Measurements from ENCODE around the gene CCDC3.

CCDC3 gene

DNA sequence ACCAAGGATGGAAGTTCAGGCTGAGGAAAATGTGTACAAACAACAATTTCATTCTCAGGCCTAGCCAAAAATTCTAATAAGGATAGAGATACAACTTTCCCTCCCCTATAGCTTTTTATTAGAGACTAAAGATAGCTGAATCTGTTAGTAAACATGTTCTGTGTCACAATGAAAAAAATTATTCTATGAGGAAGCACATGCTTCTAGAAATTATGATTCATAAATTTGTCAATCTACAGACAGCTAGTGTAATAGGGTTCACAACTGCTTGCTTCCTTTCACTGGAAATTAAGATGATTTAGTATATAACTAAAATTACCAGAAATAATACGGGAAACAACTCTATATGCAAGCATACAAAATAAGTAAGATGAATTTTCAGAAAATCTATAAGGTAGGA, 56.6 kb downstream of the CCDC3 start:
- no peaks in the 10 kb centered on the region for H3K36me3 ChIP-seq (ENCODE audit: control insufficient read depth, insufficient read depth, low read length)

DNA sequence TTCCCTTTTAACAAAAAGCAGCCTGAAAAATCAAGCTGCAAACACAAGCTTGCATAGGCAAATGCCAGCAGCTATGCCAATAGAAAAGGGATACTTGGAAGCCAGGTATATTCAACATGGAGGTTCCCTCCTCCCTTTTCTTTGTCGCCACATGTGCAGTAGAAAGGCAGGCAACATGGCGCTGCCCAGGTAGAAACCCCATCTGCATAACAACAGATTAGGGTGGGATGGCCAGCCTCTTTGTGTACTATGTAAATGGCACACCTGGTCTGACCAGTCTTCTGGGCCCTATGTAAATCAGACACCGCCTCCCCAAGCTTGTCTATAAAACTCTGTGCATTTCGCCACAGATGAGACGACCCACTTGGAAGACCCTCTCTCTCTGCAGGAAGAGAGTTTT, 58.1 kb downstream of the CCDC3 start:
- no peaks in the 10 kb centered on the region for H3K36me3 ChIP-seq (ENCODE audit: control insufficient read depth, insufficient read depth, low read length)
- TF ChIP-seq, protein P1, sequence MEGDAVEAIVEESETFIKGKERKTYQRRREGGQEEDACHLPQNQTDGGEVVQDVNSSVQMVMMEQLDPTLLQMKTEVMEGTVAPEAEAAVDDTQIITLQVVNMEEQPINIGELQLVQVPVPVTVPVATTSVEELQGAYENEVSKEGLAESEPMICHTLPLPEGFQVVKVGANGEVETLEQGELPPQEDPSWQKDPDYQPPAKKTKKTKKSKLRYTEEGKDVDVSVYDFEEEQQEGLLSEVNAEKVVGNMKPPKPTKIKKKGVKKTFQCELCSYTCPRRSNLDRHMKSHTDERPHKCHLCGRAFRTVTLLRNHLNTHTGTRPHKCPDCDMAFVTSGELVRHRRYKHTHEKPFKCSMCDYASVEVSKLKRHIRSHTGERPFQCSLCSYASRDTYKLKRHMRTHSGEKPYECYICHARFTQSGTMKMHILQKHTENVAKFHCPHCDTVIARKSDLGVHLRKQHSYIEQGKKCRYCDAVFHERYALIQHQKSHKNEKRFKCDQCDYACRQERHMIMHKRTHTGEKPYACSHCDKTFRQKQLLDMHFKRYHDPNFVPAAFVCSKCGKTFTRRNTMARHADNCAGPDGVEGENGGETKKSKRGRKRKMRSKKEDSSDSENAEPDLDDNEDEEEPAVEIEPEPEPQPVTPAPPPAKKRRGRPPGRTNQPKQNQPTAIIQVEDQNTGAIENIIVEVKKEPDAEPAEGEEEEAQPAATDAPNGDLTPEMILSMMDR (IDR thresholded peaks at IDR 0.05; ENCODE audit: insufficient read depth, low read length, poor library complexity, severe bottlenecking) = no peak
- no peak overlapping the region for H3K4me3 ChIP-seq (replicated peaks; ENCODE audit: low read depth, low read length)
- no peaks in the 10 kb centered on the region for H3K27me3 ChIP-seq (replicated peaks; ENCODE audit: control insufficient read depth, insufficient read depth, low read length)
- no peak for DNase-seq (ENCODE audit: extremely low read depth, insufficient read length)

More for the DNA sequence above, 56.6 kb downstream of the CCDC3 start:
- no peaks in the 10 kb centered on the region for H3K27me3 ChIP-seq (replicated peaks; ENCODE audit: control insufficient read depth, insufficient read depth, low read length)
- no peak for DNase-seq (ENCODE audit: extremely low read depth, insufficient read length)
- TF ChIP-seq, protein P1 (IDR thresholded peaks at IDR 0.05; ENCODE audit: insufficient read depth, low read length, poor library complexity, severe bottlenecking) = no peak
- H3K4me3 ChIP-seq (replicated peaks; ENCODE audit: low read depth, low read length) = no peak overlapping the region

DNA sequence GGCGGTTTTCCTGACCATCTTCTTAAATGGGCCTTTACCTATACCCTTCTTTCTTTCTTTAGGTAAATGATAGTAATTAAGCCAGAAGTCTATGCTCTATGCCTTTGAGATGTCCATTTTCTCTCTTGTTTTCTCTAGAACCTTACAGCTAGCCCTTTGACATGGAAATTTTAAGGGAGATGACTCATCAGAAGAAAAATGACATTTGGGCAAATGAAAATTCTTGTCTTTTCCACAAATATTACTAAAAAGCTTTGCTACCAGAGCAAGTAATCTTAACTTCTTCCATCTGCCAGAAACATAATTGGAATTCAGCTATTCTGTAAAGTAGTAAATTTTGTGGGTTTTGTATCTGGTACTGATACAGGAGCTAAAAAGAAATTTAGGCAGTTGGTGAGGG, 59.5 kb downstream of the CCDC3 start:
- H3K4me3 ChIP-seq (replicated peaks; ENCODE audit: low read depth, low read length) = no peak overlapping the region
- DNase-seq (ENCODE audit: extremely low read depth, insufficient read length) = no peak
- H3K36me3 ChIP-seq (ENCODE audit: control insufficient read depth, insufficient read depth, low read length) = no peaks in the 10 kb centered on the region
- TF ChIP-seq, protein P1 (IDR thresholded peaks at IDR 0.05; ENCODE audit: insufficient read depth, low read length, poor library complexity, severe bottlenecking) = no peak
- H3K27me3 ChIP-seq (replicated peaks; ENCODE audit: control insufficient read depth, insufficient read depth, low read length) = no peaks in the 10 kb centered on the region

DNA sequence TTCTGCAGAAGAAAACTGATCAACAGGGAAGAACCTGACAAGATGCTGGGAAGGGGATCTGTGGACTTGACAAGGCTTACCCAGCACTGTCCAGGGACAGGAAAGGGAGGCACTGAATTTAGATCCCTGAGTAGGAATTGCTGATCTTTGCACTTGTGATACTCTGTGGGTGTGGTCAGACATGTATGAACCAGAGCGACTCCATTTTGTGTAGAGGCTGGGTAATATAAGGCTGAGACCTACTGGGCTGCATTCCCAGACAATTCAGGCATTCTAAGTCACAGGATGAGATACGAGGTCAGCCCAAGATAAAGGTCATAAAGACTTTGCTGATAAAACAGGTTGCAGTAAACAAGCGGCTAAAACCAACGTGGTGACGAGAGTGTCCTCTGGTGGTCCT, 60.7 kb downstream of the CCDC3 start:
- no peak for DNase-seq (ENCODE audit: extremely low read depth, insufficient read length)
- no peak overlapping the region for H3K4me3 ChIP-seq (replicated peaks; ENCODE audit: low read depth, low read length)
- TF ChIP-seq, protein P1 (IDR thresholded peaks at IDR 0.05; ENCODE audit: insufficient read depth, low read length, poor library complexity, severe bottlenecking) = no peak
- H3K36me3 ChIP-seq (ENCODE audit: control insufficient read depth, insufficient read depth, low read length) = no peaks in the 10 kb centered on the region
- H3K27me3 ChIP-seq (replicated peaks; ENCODE audit: control insufficient read depth, insufficient read depth, low read length) = no peaks in the 10 kb centered on the region

DNA sequence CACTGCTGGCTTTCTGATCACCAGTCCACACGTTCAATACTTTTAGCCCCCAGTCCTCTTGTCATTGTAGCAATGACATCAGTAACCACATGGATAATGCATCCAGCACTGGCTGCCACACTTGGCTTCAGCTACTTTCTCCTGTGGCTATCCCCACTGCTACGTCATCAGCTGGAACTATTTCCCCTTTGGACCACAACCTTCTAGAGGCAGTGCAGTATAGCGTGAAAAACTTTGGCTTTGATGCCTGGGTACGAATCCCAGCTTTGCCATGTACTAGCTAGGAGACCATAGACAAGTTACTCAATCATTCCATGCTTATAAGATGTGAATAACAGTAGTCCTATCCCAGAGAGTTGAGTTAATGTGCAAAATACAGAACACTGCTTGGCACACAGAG, 63.2 kb downstream of the CCDC3 start:
- no peak for DNase-seq (ENCODE audit: extremely low read depth, insufficient read length)
- Histone ChIP-seq H3K27me3 (replicated peaks; ENCODE audit: control insufficient read depth, insufficient read depth, low read length) (no peaks in the 10 kb centered on the region; the same call in 1 of the 2 replicates), H3K36me3 (ENCODE audit: control insufficient read depth, insufficient read depth, low read length) (no peaks in the 10 kb centered on the region), H3K4me3 (replicated peaks; ENCODE audit: low read depth, low read length) (no peak overlapping the region)
- TF ChIP-seq, protein P1 (IDR thresholded peaks at IDR 0.05; ENCODE audit: insufficient read depth, low read length, poor library complexity, severe bottlenecking) = no peak

DNA sequence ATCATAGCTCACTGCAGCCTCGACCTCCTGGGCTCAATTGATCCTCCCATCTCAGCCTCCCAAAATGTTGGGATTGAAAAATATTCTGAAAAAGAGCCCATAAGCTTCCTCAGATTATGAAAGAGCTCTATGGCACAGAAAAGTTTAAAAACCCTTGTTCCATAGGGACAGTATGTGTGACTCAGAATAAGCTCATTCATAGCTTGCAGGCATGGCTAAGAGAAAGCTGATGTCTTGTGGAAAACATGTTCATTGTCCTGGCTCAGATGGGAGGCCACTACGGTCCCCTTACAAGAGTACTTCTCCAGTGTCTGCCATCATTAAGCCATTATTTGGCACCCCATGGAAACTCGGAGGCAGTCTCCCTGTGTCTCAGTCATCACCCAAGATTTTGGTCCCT, 64.0 kb downstream of the CCDC3 start:
- no peak overlapping the region for H3K4me3 ChIP-seq (replicated peaks; ENCODE audit: low read depth, low read length)
- DNase-seq (ENCODE audit: extremely low read depth, insufficient read length) = no peak
- no peaks in the 10 kb centered on the region for H3K36me3 ChIP-seq (ENCODE audit: control insufficient read depth, insufficient read depth, low read length)
- H3K27me3 ChIP-seq (replicated peaks; ENCODE audit: control insufficient read depth, insufficient read depth, low read length) = no peaks in the 10 kb centered on the region; the same call in 1 of the 2 replicates
- TF ChIP-seq, protein P1 (IDR thresholded peaks at IDR 0.05; ENCODE audit: insufficient read depth, low read length, poor library complexity, severe bottlenecking) = no peak
